ENCODE results near the gene ETF1. TPM values are rescaled to one million over a fixed set of nuclear protein-coding genes. Genes with fewer than 3 reads are reported as not detected.

The ETF1 gene
- total RNA-seq, 4 donors from 2014 or later: 65.2 to 132 (median 103) TPM

- TF ChIP-seq CTCF (IDR thresholded peaks at IDR 0.05) (no peak), POLR2A (IDR thresholded peaks at IDR 0.05) (no peak)
- peaks cover 29 to 84% (median 51%) of the 10 kb centered on the region in 3 donors for H3K4me1 ChIP-seq
- peak overlapping the region; percentile 72 to 99 (median 98) for H3K4me3 ChIP-seq
- peak overlapping the region; percentile 93 to 100 (median 98) for H3K27ac ChIP-seq
- intact Hi-C loops (cut with DNase I): loop anchor here (10.0 kb wide), 1 partner anchor 77 kb away; the partner anchor contains the start of gene EGR1
- no peaks in the 10 kb centered on the region for H3K27me3 ChIP-seq
- peaks cover 0 to 20% (median 0%) of the 10 kb centered on the region in 3 donors for H3K36me3 ChIP-seq
- WGBS, 2 donors: 5 to 13% methylated on average over 6 of the region's 6 CpGs
- H3K9me3 ChIP-seq: no peaks in the 10 kb centered on the region
- DNase-seq: no peak
Observed at GRCh38 chr5:138541511-138542179, 1.4 kb downstream of the ETF1 start.

DNA sequence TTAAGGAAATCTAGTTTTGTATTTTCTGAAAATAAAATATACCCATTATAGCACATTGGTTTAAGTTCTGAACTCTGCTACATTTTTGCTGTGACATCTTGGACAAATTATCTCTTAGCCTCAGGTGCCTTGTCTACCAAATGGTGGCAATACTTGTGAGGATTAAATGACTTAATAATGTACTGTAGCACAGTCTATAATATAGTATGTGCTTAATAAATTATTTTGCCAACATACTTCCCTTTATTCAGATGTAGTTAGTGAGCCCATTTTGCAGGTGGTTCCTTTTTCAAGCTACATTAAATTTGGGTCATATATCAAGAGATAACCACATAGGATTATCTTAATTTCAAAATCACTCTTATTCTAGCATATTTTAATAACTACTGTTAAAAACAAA is 3.2 kb downstream of the ETF1 start:
- no peak for TF ChIP-seq POLR2A (IDR thresholded peaks at IDR 0.05)
- TF ChIP-seq CTCF (IDR thresholded peaks at IDR 0.05): no peak
- no peaks in the 10 kb centered on the region for H3K27me3 ChIP-seq
- peaks cover 0 to 36% (median 0%) of the 10 kb centered on the region in 3 donors for H3K36me3 ChIP-seq
- H3K9me3 ChIP-seq: no peaks in the 10 kb centered on the region
- intact Hi-C loops (cut with DNase I): loop anchor here (10.0 kb wide), 1 partner anchor 75 kb away; the partner anchor contains the start of gene EGR1
- H3K4me3 ChIP-seq: no peak overlapping the region
- no peak for DNase-seq
- peaks cover 21 to 84% (median 37%) of the 10 kb centered on the region in 3 donors for H3K4me1 ChIP-seq
- peak overlapping the region in 2 of 4 donors; percentile 13 to 99 for H3K27ac ChIP-seq

DNA sequence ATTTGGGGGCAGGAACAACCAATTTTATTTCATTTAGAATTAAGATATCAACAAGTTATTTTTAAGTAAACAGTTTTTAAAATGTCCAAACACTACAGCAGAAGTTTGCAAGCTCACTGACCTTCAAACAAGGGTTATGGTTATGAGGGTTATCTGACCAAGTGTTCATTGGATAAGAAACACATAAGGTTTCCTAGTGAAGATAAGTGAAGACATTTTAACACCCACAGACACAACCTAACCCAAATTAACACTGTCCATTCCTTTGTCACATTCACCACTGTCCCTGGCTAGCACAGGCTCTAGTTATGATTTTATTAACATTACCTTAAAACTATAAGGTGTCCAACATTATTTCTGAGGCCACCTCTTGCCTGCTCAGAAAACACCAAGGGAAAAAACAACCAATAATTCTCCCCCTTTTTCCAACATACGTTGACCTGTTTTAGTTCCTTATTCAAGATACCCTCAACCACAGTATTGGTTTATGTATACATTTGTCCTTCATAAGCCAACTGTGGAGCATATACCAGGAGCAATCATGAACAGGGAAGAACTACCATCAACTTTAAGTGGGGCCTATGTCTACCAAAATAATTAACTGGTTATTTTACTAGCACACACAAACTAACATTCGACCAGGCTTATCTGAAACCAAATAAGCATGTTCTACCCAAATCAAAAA is 4.0 kb downstream of the ETF1 start:
- Histone ChIP-seq H3K36me3 (peaks cover 0 to 41% (median 0%) of the 10 kb centered on the region in 3 donors), H3K4me1 (peaks cover 14 to 84% (median 32%) of the 10 kb centered on the region in 3 donors), H3K27me3 (no peaks in the 10 kb centered on the region), H3K9me3 (no peaks in the 10 kb centered on the region), H3K4me3 (no peak overlapping the region), H3K27ac (peak overlapping the region in 2 of 4 donors; percentile 13 to 21)
- intact Hi-C loops (cut with DNase I): no loop called here
- WGBS, 2 donors: 58 to 63% methylated on average over 2 of the region's 2 CpGs
- no peak for TF ChIP-seq CTCF (IDR thresholded peaks at IDR 0.05)
- no peak for DNase-seq

- peaks cover 14 to 79% (median 30%) of the 10 kb centered on the region in 3 donors for H3K4me1 ChIP-seq
- peak overlapping the region in 2 of 4 donors; percentile 1 to 4 for H3K27ac ChIP-seq
- TF ChIP-seq CTCF (IDR thresholded peaks at IDR 0.05) (peak in 1 of 6 experiments; percentile 23), POLR2A (IDR thresholded peaks at IDR 0.05) (no peak)
- DNase-seq: no peak
- H3K9me3 ChIP-seq: no peaks in the 10 kb centered on the region
- WGBS, 2 donors: 50 to 72% methylated on average over 4 of the region's 4 CpGs
- H3K4me3 ChIP-seq: no peak overlapping the region
- H3K36me3 ChIP-seq: peaks cover 0 to 58% (median 0%) of the 10 kb centered on the region in 3 donors
- intact Hi-C loops (cut with DNase I): no loop called here
- H3K27me3 ChIP-seq: no peaks in the 10 kb centered on the region
Observed at GRCh38 chr5:138536665-138537315, 6.2 kb downstream of the ETF1 start.

DNA sequence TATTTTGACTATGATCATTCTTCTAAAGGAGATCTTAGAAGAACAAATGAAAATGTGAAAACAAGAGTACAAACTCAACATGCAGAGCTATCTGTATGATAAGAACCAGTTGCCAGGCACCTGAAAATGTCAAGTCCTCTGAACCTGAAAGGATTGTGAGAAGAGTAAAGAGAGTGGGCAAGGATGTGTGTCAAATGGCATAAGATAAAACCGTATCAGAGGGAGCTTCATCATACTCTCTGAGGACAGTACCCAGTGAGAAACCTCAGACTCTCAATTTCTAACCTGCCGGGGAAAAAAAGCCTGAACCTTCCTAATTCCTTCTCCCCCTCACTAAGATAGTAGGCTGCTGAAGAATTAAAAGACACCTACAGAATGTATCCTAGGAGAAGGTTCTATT is 6.8 kb downstream of the ETF1 start:
- intact Hi-C loops (cut with DNase I): no loop called here
- TF ChIP-seq CTCF (IDR thresholded peaks at IDR 0.05) (no peak), POLR2A (IDR thresholded peaks at IDR 0.05) (no peak)
- DNase-seq: no peak
- Histone ChIP-seq H3K4me3 (no peak overlapping the region), H3K4me1 (peaks cover 12 to 74% (median 25%) of the 10 kb centered on the region in 3 donors), H3K36me3 (peaks cover 0 to 62% (median 0%) of the 10 kb centered on the region in 3 donors), H3K27ac (no peak overlapping the region), H3K9me3 (no peaks in the 10 kb centered on the region), H3K27me3 (no peaks in the 10 kb centered on the region)
- 54 to 71% methylated on average over 2 of the region's 2 CpGs for WGBS, 2 donors
